ENCODE data around the gene PDIA2.

DNA sequence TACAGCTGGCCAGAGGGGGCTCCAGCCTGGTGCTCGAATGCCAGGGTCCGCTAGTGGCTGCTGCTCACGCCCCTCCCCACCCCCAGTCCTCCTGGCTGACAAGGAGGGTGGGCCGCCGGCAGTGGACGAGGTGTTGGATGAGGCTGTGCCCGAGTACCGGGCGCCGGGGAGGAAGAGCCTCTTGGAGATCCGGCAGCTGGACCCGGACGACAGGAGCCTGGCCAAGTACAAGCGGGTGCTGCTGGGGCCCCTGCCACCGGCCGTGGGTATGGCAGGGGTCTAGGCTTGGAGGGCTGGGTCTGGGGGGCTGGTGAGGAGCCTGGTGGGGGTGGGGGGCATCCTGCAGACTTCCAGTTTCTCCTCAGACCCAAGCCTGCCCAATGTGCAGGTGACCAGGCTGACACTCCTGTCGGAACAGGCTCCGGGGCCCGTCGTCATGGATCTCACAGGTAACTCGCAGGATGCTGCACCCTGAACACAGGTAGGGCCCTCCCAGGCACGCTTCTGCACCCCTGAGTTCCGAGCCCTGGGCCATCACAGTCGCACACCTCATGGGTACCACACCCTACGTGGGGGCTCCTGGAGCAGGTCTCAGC lies 1.2 kb upstream of the PDIA2 start:
- TF ChIP-seq, protein P1, sequence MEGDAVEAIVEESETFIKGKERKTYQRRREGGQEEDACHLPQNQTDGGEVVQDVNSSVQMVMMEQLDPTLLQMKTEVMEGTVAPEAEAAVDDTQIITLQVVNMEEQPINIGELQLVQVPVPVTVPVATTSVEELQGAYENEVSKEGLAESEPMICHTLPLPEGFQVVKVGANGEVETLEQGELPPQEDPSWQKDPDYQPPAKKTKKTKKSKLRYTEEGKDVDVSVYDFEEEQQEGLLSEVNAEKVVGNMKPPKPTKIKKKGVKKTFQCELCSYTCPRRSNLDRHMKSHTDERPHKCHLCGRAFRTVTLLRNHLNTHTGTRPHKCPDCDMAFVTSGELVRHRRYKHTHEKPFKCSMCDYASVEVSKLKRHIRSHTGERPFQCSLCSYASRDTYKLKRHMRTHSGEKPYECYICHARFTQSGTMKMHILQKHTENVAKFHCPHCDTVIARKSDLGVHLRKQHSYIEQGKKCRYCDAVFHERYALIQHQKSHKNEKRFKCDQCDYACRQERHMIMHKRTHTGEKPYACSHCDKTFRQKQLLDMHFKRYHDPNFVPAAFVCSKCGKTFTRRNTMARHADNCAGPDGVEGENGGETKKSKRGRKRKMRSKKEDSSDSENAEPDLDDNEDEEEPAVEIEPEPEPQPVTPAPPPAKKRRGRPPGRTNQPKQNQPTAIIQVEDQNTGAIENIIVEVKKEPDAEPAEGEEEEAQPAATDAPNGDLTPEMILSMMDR (conservative IDR thresholded peaks at IDR 0.05), result no peak
- no peak for TF ChIP-seq EZH2 (IDR thresholded peaks at IDR 0.05; ENCODE audit: low read depth)
